GM21737 (cell line): ENCODE data around the gene PPP4R3A.

Experiments
- ATAC-seq: cut with Tn5 transposase; IDR thresholded peaks from one replicate; pipeline ENCODE4 v1.9.1; 2021; ENCODE audit warnings: mild to moderate bottlenecking, moderate library complexity; ENCODE audit not compliant: unreplicated experiment

PPP4R3A gene

DNA sequence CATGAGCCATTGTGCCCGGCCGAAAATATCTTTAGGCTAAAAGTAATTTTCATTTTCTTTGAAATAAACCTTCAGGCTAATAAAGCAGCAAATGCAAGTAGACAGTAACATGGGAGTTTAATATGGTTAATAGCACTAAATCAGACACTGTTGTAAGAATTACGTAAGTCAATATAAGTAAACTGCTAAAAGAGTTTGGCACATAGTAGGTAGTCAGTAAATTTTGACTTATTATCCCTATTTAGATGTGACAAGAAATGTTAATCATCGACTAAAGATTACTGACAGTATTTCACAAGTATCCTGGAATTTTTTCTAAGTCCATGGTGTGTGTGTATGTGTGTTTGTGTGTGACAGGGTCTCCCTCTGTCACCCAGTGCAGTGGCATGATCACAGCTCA is 3.9 kb downstream of the PPP4R3A start:
- ATAC-seq: no peak

DNA sequence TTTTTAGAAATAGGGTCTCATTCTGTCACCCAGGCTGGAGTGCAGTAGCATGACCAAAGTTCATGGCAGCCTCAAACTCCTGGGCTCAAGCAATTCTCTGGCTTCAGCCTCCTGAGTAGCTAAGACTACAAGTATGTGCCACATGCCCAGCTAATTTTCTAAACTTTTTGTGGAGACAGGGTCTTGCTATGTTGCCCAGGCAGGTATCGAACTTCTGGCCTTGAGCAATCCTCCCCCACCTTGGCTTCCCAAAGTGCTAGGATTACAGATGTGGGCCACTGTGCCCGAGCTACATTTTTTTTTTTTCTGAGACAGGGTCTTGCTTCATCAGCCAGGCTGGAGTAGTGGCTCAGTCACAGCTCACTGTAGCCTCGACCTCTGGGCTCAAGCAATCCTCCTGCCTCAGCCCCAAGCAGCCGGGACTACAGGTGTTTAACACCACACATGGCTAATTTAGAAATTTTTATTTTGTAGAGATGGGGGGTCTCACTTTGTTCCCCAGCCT is 7.1 kb downstream of the PPP4R3A start:
- ATAC-seq: no peak

DNA sequence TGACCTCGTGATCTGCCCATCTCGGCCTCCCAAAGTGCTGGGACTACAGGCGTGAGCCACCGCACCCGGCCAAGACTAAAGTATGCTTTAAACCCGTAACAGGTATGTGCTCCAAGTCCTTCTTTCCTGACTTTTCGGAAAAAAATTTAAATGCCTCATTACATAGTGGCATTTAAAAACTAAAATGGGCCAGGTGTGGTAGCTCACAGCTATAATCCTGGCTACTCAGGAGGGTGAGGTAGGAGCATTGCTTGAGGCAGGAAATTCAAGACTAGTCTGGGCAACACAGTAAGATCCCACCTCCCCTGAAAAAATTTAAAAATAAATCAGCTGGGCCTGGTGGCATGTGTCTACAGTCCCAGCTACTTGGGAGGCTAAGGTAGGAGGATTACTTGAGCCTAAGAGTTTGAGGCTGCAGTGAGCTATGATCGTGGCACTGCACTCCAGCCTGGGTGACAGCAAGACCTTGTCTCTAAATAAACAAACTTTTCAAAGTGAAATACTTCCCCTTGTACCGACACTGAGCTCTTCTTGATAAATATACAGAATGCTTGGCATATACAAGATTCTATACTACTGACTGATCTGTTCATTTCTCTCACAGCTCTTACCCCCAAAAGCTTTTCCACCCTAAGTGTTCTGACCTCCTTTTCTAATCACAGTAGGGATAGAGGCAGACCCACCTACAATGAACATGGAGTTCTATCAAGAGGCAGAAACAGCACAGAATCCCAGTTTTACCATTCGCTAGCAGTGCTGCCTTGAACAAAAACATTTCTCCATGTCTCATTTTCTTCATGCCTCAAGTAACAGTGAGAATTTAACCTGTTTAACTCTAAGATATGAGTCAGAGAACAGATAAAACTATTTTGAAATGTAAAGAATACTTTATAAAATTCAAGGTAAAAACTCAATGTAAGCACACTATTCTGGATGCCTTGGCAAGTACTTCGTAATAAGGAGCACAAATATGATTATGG is 7.9 kb downstream of the PPP4R3A start:
- ATAC-seq: no peak

DNA sequence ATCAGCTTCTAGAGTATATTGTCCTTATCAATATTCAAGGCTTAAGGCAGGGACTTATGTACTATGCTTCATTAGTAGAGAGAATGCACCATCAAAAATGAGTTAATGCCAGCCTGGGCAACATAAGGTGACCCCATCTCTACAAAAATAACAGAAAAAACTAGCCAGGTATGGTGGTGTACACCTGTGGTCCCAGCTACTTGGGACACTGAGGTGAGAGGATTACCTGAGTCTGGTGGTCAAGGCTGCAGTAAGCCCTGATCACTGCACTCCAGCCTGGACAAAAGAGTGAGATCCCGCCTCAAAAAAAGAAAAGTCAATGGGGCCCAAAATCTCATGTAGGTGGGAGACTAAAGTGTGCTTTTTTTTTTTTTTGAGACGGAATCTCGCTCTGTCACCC is 8.8 kb downstream of the PPP4R3A start:
- no peak for ATAC-seq

DNA sequence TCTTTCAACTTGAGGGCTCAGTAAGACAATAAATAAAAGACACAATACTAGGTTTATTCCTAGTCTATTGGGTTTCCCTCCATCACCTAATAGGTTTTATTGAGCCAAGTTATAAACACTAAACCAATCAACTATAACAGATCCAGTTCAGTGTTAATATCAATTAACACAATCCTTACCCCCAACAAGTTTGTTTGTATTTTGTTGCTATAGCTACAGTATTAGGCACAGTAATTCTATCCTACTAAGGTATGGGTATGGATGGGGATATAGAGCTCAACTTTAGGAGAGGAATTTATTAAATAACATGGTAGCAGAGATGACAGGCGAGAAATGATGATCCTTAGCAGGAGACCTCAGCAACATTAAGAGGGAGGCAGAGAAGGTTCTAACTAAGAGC is 13.3 kb downstream of the PPP4R3A start:
- ATAC-seq: no peak

DNA sequence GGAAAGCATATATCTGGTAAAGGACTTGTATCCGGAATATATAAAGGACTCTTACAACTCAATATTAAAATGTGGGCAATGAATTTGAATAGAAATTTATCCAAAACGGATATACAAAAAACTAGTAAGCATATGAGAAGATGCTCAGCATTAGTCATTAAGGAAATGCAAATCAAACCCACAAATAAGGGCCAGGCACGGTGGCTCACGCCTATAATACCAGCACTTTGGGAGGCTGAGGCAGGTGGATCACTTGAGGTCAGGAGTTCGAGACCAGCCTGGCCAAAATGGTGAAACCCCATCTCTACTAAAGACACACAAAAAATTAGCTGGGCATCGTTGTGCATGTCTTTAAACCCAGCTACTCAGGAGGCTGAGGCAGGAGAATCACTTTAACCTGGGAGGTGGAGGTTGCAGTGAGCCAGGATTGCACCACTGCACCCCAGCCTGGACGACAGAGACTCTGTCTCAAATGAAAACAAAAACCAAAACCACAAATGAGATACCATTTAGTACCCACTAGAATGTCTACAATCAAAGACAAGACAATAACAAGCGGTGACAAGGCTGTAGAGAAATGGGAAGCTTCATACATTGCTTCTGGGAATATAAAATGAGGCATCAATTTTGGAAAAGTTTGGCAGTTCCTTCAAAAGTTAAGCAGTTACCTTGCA is 15.6 kb downstream of the PPP4R3A start:
- peak; percentile 42 for ATAC-seq

DNA sequence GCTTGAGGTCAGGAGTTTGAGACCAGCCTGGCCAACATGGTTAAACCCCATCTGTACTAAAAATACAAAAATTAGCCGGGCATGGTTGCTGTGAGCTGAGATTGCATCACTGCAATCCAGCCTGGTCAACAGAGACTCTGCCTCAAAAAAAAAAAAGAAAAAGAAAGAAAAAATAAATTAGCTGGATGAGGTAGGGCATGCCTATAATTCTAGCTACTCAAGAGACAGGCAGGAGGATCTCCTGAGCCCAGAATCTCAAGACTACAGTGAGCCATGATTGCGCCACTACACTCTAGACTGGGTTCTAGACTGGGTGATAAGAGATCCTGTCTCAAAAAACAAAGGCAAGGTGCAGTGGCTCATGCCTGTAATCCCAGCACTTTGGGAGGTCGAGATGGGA is 16.9 kb downstream of the PPP4R3A start:
- ATAC-seq: no peak

DNA sequence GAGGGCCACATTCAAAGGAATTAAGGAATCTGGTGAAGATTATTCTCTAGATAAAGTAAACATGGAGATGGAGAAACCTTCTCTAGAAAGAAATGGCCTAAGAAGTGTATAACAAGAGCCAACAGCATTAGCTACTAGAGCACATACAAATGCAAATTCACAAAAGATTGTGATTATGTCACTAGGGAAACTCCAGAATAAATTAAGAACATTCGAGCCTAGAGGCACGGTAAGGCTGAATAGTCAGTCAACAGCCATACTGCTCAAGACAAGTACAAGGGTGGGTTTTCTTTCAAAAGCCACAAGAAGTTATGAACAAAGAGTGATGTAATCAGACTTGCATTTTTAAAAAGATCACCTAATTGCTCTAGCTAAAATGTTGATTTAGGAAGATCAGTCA is 25.4 kb downstream of the PPP4R3A start:
- no peak for ATAC-seq

DNA sequence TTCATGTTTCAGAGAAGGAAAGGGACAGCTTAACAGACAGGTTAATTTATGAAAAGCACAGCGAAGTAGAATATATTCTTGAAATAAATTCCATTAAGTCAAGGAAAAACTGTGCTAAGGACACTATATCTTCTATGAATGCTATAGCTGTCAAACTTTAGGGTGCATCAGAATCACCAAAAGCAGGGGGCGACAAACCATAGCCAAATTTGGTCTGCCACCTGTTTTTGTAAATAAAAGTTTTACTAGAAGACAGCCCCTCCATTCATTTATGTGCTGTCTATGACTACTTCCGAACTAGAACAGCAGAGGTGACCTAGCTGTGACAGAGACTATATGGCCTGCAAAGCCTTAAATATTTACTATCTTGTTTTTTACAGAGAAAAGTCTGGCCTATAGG is 25.9 kb downstream of the PPP4R3A start:
- no peak for ATAC-seq

DNA sequence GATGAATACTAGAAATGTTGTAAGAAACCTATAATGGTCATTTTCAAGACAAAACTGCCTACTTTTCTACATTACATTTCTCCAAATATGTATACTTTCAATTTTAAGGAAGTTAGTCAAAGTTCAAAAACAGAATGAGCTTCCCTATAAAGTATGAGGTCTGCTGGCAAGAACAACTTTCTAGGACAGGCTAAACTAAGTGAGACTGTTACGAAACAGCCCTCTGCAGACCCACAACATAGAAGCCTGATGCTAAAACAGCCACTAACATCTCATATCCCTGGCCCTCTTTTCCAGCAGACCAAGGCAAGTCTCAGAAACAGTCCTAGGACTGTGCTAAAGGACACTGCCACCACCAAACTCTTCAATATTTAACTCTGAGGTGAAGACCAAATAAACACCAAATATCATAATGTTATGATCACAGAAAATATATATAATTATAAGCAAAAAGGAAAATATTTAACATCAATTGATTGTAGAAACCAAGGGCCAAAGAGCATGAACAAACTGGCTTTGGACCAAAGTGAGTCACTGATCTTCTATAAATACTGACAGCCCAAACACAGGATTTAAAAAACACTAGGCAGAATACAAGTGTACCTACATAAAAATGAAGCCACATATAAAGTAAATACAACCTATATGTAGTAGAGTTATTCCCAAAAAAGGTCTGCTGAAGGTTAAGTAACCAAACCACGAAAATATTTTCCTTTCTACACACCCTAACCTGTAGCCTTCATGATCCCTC is 27.7 kb downstream of the PPP4R3A start:
- no peak for ATAC-seq

DNA sequence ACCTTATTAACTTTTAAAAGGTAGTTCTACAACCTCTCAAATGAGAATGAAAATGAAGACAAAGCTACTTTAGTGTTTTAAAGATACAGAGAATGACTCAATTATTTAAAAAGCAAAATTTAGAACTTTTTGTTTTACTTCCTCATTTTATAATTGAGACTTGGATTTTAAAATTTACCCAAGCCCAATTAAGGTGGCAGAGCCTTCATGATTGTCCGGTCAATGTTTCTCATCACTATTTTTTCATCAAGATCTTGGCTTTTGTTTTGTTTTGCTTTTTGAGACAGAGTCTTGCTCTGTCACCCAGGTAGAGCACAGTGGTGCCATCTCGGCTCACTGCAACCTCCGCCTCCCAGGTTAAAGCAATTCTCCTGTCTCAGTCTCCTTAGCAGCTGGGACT is 32.7 kb downstream of the PPP4R3A start:
- no peak for ATAC-seq

DNA sequence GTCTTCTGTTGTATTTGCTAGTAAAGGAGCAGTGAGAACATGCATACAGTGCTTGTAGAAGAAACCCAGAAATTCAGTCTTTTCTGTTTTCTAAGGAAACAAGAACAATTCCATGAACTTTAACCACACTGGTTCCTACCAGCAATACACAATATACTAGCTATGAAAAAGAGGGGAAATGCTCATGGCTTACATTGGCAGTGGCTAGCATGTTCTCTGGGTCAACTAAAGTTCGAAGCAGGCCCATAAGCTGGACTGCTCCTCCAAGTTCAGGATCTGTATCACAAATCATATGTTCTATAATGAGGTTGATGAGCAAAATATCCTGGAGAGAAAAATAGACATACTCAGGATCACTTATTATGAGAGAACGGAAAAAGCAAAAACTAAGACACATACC is 37.1 kb downstream of the PPP4R3A start:
- ATAC-seq: no peak

DNA sequence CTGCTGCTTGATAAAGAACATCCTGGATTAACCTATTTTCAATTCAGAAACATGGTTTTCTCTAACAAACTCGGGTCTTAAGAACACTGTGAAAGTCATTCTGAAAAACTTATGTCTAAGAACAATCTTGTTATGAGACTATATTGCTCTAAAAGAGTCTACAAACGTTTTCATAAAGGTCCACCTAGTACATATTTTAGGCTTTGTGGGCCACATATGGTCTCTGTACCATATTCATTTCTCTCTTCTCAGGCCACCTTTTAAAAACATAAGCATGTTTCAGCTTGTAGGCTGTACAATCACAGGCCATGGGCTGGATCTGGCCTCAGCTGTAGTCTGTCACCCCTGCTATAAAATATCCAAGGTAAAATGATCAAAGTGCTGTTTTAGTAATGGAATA is 39.9 kb downstream of the PPP4R3A start:
- ATAC-seq: no peak

DNA sequence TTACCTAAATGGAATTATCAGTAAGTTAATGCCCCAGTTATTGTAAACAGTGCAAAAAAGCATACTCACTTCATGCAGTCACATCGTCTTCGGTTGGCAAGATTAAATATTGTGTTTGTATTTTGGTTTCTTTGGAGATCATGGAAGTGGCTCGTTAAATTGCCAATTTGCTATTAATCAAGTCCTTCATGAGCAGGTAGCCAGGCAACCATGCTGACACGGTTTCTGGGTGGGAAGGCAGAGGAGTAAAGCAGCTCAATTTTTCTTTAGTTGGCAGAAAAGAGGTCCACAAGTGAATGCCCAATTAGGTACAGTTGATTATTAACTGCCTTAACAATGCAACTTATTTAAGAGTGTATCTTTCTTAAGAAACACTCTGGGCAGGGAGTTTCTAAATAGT is 43.9 kb downstream of the PPP4R3A start:
- ATAC-seq: no peak

DNA sequence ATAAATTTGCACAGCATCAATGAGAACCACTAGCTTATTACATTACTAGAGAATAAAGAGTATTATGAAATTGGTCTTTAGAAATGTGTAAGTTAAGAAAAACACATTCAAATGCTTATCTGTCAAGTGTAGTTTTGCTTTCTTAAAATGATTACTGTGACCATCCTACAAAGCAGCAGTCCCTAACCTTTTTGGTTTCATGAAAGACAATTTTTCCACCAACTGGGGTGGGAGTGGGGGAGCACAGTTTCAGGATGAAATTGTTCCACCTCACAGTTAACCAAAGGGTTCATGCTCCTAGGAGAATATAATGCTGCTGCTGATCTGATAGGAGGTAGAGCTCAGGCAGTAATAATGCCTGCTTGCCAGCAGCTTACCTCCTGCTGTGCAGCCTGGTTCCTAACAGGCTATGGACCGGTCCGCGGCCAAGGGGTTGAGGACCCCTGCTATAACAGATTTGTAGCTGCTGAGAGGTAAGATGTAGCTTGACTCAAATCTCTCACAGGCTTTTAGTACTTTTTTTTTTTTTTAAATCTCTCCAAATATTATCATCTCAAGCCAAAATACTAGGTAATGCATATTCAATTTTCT is 45.4 kb downstream of the PPP4R3A start:
- no peak for ATAC-seq

DNA sequence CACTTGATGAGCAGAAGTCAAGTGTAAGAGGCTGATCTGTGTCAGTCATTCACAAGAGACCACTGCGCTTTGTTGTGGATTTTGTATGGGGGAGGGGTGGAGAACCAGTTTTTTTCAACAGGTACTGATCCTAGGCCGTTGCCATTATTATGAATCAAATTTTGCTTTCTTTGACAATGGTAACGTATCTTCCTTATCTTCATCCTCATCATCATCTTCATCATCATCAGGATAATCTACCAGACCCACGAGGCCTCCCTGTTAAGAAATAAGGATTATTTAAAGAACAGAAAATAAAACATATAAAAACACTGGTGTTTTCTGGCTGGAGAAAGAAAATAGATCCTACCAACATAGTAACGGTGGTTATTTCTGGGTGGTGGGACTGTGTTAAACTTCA is 51.5 kb downstream of the PPP4R3A start:
- ATAC-seq: no peak

DNA sequence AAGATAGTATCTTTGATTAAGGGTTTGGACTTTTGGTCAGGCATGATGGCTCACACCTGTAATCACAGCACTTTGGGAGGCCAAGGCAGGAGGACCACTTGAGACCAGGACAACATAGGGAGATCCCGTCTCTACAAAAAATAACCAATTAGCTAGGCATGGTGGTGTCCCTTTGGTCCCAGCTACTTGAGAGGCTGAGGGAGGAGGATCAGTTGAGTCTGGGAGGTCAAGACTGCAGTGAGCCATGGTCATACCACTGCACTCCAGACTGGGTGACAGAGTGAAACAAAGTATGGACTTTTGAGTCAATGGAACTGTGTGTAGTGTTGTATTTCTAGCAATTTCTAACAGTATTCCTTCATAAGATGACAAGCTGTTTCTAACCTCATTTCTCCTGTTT is 53.8 kb downstream of the PPP4R3A start:
- no peak for ATAC-seq

DNA sequence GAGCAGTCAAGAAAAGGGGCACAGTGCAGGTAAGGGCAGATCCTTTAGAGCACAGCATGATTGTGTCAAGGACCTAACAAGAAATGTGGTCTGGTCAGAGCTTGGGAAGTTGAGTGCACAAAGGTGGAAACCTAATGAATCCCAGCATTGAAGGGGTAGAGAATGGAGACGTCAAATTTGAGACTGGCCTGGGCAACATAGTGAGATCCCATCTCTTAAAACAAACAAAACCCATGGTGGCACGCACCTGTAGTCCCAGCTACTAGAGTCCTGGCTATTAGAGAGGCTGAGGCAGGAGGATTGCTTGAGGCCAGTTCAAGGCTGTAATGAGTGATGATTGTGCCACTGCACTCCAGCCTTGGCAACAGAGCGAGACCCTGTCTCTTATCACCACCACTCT is 55.5 kb downstream of the PPP4R3A start:
- ATAC-seq: no peak

DNA sequence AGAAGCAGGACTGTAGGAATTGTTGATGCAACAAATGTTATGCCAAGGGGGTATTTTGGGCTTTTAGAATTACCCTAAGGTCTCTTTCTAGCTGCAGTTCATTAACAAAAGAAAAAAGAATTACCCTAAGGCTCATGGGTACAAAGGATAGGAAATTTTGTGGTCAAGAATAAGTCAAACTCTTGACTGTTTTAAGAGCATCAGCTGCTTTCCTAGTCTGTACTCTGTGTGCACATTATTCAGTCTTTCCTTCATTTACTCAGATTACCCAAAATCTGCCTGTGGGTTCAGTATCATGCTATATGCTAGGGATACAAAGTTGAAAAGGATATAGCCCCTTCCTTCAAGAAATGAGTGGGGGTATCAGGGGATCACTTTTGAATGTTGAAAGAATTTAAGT is 56.0 kb downstream of the PPP4R3A start:
- no peak for ATAC-seq

DNA sequence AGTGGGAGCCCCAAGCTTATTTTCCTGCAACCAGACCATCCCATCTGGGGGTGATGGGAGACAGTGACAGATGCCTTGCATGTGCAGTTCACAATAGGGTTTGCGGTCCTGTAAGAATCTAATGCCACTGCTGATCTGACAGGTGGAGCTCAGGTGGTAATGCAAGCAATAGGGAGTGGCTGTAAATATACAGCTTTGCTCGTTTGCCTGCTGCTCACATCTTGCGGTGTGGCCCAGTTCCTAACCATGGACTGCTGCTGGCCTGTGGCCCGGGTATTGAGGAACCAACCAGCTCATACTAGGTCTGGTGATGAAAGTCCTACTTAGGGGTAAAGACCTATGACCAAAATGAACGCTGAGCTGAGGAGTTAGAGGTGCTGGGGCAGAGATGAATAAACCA is 56.4 kb downstream of the PPP4R3A start:
- ATAC-seq: no peak
